K562 (cell line): ENCODE results near the gene MEF2C. TPM values are rescaled to one million over a fixed set of nuclear protein-coding genes. Genes with fewer than 3 reads are reported as not detected.

Experiments used
- ZBTB40 ChIP-seq, 2 experiments: fragments of 450-650 bp in 1 of 2; sonication (generic) in 1 of 2; formaldehyde crosslinking in 1 of 2; IDR thresholded peaks; 2 replicates each; pipeline versions ENCODE4 v1.7.1 to v1.9.0; 2016 to 2022; ENCODE audit warnings: inconsistent platforms in 1 of 2, mild to moderate bottlenecking in 1 of 2, missing genetic modification reagents in 1 of 2
- polyA plus RNA-seq, 8 experiments: library from polyadenylated mRNA; depleted of rRNA in 4 of 8; stranded (reverse) in 5 of 8; unstranded in 3 of 8; fragments of >200 nt; fragmentation: Nextera tagmentation in 2 of 8; fragmentation: Illumina TruSeq in 1 of 8; extraction: Ambion mirVana in 2 of 8; extraction: Trizol in 1 of 8; gene quantifications; 2 replicates each; pipeline versions ENCODE4 v1.2.1 to v1.2.3, GENCODE V29; 2011 to 2014; ENCODE audit warnings: inconsistent platforms in 1 of 8, missing spikeins in 1 of 8
- total RNA-seq, 7 experiments: library from RNA; depleted of rRNA in 6 of 7; stranded (reverse); fragments of >200 nt in 6 of 7; fragmentation: Illumina TruSeq in 2 of 7; extraction: Trizol in 2 of 7; gene quantifications; 2 replicates each; pipeline versions ENCODE4 v1.2.1 to v1.2.3, GENCODE V29; 2011 to 2021; ENCODE audit warnings: low replicate concordance in 1 of 7

MEF2C gene
- total and polyA plus RNA-seq, 9 of the 15 experiments (the other 6 are each of a cell fraction or from before 2014, with no cell fraction given) = 25.1 to 67.8 (median 58.3) TPM

- no peak for TF ChIP-seq ZBTB40 (IDR thresholded peaks at IDR 0.05)
- TF ChIP-seq ZBTB40 (CRISPR knock-in tag; IDR thresholded peaks at IDR 0.05) = no peak
- TF ChIP-seq, all 486 proteins: peak for 0
These were observed 197.1 kb downstream of the MEF2C start (continued) for GRCh38 chr5:88685591-88686541.
